ENCODE data around the gene NR6A1.

NR6A1 gene

GRCh38 chr9:124805186-124805585 is 34.1 kb upstream of the NR6A1 start:
- Histone ChIP-seq H3K4me1 (ENCODE audit: insufficient read depth, low read length) (no peaks in the 10 kb centered on the region), H3K4me3 (ENCODE audit: low read length) (no peak overlapping the region), H3K36me3 (ENCODE audit: insufficient read depth, low read length) (no peaks in the 10 kb centered on the region), H3K9me3 (ENCODE audit: low read length) (no peaks in the 10 kb centered on the region), H3K27me3 (ENCODE audit: insufficient read depth, low read length) (peaks cover 7% of the 10 kb centered on the region), H2AFZ (ENCODE audit: low read depth, low read length) (no peak overlapping the region)

- no peaks in the 10 kb centered on the region for H3K9me3 ChIP-seq (ENCODE audit: low read length)
- H3K27me3 ChIP-seq (ENCODE audit: insufficient read depth, low read length) = peaks cover 7% of the 10 kb centered on the region
- no peak overlapping the region for H2AFZ ChIP-seq (ENCODE audit: low read depth, low read length)
- no peak overlapping the region for H3K4me3 ChIP-seq (ENCODE audit: low read length)
- H3K36me3 ChIP-seq (ENCODE audit: insufficient read depth, low read length) = no peaks in the 10 kb centered on the region
- no peaks in the 10 kb centered on the region for H3K4me1 ChIP-seq (ENCODE audit: insufficient read depth, low read length)
Measured at GRCh38 chr9:124803911-124804310, 32.8 kb upstream of the NR6A1 start.

DNA sequence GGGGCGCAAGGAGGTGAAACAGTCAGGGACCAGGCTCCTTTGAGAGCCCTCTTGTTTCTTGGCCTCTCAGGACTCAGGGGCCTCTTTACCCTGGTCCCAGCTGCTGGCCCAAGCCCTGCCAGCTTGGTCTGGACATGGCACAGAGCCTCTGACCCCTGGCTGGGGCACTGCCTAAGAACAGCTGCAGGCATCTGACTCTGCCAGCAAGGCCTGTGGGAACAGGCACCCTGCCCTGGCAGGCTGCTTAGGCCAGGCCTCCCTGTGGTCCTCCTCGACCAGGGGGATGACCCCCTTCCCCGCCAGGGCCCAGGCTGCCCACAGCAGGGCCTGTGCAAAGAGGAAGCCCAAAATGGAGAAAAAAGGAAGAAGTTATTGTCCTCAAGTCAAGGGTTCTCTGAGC is 31.3 kb upstream of the NR6A1 start:
- no peak overlapping the region for H3K4me3 ChIP-seq (ENCODE audit: low read length)
- no peaks in the 10 kb centered on the region for H3K9me3 ChIP-seq (ENCODE audit: low read length)
- H3K36me3 ChIP-seq (ENCODE audit: insufficient read depth, low read length) = no peaks in the 10 kb centered on the region
- H2AFZ ChIP-seq (ENCODE audit: low read depth, low read length) = no peak overlapping the region
- peaks cover 7% of the 10 kb centered on the region for H3K27me3 ChIP-seq (ENCODE audit: insufficient read depth, low read length)
- H3K4me1 ChIP-seq (ENCODE audit: insufficient read depth, low read length) = no peaks in the 10 kb centered on the region

GRCh38 chr9:124801356-124801755 is 30.2 kb upstream of the NR6A1 start:
- Histone ChIP-seq H2AFZ (ENCODE audit: low read depth, low read length) (no peak overlapping the region), H3K9me3 (ENCODE audit: low read length) (no peaks in the 10 kb centered on the region), H3K4me3 (ENCODE audit: low read length) (no peak overlapping the region), H3K27me3 (ENCODE audit: insufficient read depth, low read length) (peaks cover 7% of the 10 kb centered on the region), H3K4me1 (ENCODE audit: insufficient read depth, low read length) (no peaks in the 10 kb centered on the region), H3K36me3 (ENCODE audit: insufficient read depth, low read length) (no peaks in the 10 kb centered on the region)

DNA sequence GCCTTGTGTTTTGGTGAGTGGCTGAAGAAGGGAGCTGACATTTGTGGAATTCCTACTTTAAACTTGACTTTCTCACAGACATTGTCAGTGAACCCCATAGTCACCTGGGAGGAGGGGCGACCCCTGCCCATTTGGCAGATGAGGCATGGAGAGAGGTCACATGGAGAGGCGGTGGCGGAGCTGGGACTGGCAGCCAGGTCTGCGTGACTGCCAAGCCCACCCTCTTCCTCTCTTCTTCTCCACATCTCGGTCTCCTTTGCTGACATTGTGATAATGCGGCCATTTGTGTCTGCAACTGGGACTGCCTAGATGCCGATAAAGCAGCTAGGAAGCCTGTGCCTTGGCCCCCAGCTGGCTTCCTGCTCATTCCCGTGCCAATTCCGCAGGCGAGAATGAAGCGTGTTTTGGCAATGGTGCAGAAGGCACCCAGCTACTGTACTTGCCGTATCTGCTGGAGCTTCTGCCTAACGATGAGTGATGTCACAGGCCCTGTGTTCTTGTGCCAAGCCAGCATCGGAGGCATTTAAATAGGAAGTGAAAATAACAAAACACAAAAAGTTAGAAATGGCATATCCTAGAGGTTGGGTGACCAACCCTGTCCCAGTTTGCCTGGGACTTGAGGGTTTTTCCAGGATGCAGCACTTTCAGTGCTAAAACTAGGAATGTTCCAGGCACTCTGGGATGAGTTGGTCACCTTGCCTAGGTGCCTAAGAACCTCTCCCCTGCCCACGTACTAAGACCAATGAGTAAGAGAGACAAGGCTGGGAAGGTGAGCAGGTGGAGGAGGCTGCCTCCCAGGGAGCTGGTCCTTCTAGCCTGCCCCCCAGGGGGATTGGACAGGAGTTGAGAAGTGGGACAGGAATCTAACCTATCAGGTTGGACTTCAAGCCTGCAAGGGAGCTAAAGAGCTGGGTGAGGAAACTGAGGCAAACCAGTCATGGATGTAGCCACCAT is 29.5 kb upstream of the NR6A1 start:
- H3K4me1 ChIP-seq (ENCODE audit: insufficient read depth, low read length) = no peaks in the 10 kb centered on the region
- H3K27me3 ChIP-seq (ENCODE audit: insufficient read depth, low read length) = peaks cover 10% of the 10 kb centered on the region
- no peak overlapping the region for H2AFZ ChIP-seq (ENCODE audit: low read depth, low read length)

DNA sequence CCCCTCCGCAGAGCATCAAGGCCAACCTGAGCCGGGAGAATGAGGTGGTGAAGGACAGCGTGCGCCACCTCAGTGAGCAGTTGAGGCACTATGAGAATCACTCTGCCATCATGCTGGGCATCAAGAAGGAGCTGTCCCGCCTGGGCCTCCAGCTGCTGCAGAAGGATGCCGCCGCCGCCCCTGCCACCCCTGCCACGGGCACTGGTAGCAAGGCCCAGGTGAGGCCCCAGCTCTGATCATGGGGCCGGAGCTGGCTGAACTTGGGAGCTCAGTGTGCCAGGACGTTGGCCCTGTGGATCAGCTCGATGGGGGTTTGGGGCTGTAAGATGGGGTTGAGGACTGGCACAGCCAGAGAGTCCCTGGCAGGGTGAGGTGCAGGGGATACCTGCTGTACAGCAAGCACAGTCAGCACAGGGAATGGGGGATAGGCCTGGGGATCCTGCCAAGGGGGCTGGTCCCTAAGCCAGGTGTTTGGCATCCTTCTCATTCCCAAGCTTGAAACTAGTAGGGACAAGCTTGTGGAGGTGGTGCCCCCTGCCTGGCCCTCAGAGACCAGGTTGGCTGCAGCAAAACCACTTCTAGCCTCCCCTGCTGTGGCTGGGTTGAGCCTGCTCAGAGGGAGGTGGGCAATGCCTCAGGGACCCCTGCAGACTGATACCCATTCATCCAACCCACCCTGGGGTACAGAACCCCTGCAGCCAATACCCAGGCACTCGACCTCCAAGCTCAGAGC is 28.3 kb upstream of the NR6A1 start:
- H3K9me3 ChIP-seq (ENCODE audit: low read length) = no peaks in the 10 kb centered on the region
- no peaks in the 10 kb centered on the region for H3K36me3 ChIP-seq (ENCODE audit: insufficient read depth, low read length)
- no peak overlapping the region for H3K4me3 ChIP-seq (ENCODE audit: low read length)
- H3K4me1 ChIP-seq (ENCODE audit: insufficient read depth, low read length) = no peaks in the 10 kb centered on the region
- peaks cover 10% of the 10 kb centered on the region for H3K27me3 ChIP-seq (ENCODE audit: insufficient read depth, low read length)
- H2AFZ ChIP-seq (ENCODE audit: low read depth, low read length) = no peak overlapping the region

More for the DNA sequence above, 29.5 kb upstream of the NR6A1 start:
- Histone ChIP-seq H3K9me3 (ENCODE audit: low read length) (no peaks in the 10 kb centered on the region), H3K36me3 (ENCODE audit: insufficient read depth, low read length) (no peaks in the 10 kb centered on the region), H3K4me3 (ENCODE audit: low read length) (no peak overlapping the region)

DNA sequence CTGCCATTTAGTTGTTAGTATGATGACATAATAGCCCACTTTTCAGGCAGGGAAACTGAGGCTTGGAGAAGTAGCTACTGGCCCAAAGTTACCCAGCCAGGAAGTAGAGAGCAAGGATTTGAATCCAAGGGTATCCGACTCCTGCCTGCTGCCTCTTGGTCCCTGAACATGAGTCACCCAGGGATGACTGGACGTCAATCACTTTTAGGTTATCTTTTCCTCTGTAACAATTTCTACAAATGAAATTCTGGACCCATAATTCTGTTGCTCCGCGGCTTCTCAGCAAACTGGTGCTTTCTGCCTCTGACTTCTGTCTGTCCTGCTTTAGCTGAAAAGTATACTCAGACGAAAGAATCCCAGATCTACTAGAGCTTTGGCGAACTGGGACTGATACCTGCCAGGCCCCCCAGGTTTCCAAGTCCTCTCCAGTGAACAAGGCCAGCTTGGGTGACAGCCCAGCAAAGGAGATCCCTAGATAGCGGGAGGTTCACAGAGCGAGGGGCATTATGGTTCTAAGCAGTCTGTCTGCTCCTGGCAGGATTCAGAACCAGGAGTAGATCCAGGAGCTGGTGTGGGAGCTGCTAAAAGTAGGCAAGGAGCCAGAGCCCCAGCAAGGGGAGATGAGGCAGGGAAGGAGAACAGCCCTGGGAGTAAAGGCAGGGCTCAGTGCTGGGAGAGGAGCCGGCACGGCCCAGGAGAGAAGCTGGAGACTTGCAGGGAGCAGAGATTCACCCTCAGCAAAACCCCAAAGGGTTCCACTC is 26.4 kb upstream of the NR6A1 start:
- Histone ChIP-seq H3K36me3 (ENCODE audit: insufficient read depth, low read length) (no peaks in the 10 kb centered on the region), H3K9me3 (ENCODE audit: low read length) (no peaks in the 10 kb centered on the region), H3K4me3 (ENCODE audit: low read length) (no peak overlapping the region), H3K4me1 (ENCODE audit: insufficient read depth, low read length) (no peaks in the 10 kb centered on the region), H3K27me3 (ENCODE audit: insufficient read depth, low read length) (peaks cover 10% of the 10 kb centered on the region), H2AFZ (ENCODE audit: low read depth, low read length) (no peak overlapping the region)

GRCh38 chr9:124795881-124796431 is 24.8 kb upstream of the NR6A1 start:
- no peak overlapping the region for H2AFZ ChIP-seq (ENCODE audit: low read depth, low read length)
- no peaks in the 10 kb centered on the region for H3K9me3 ChIP-seq (ENCODE audit: low read length)
- no peaks in the 10 kb centered on the region for H3K4me1 ChIP-seq (ENCODE audit: insufficient read depth, low read length)
- H3K36me3 ChIP-seq (ENCODE audit: insufficient read depth, low read length) = no peaks in the 10 kb centered on the region
- peaks cover 9% of the 10 kb centered on the region for H3K27me3 ChIP-seq (ENCODE audit: insufficient read depth, low read length)
- no peak overlapping the region for H3K4me3 ChIP-seq (ENCODE audit: low read length)

DNA sequence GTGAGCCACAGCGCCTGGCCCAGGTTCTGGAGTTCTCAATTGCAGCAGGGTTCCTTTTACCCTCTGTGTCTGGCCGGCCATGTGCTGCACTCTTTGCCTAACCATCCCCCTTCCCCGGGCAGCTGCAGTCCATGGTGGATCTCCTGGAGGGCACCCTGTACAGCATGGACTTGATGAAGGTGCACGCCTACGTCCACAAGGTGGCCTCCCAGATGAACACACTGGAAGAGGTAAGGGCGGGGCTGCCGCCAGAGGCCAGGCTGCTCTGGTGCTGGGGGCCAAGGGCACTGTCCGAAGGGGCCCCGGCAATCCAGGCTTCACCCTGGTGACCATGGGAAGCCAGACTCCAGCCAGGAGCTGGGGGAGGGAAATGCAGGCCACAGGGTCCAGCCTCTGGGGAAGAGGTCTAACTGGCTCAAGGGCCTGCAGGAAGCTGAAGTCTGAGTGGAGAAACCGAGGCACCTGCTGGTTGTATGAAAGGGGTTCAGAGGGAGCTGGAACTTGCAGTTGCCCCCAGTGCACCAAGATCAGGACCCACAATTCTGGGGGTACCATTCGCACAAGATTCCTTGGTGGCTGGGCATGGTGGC is 23.9 kb upstream of the NR6A1 start:
- Histone ChIP-seq H3K36me3 (ENCODE audit: insufficient read depth, low read length) (no peaks in the 10 kb centered on the region), H3K27me3 (ENCODE audit: insufficient read depth, low read length) (peaks cover 8% of the 10 kb centered on the region), H3K9me3 (ENCODE audit: low read length) (no peaks in the 10 kb centered on the region), H3K4me3 (ENCODE audit: low read length) (no peak overlapping the region), H2AFZ (ENCODE audit: low read depth, low read length) (no peak overlapping the region), H3K4me1 (ENCODE audit: insufficient read depth, low read length) (no peaks in the 10 kb centered on the region)

DNA sequence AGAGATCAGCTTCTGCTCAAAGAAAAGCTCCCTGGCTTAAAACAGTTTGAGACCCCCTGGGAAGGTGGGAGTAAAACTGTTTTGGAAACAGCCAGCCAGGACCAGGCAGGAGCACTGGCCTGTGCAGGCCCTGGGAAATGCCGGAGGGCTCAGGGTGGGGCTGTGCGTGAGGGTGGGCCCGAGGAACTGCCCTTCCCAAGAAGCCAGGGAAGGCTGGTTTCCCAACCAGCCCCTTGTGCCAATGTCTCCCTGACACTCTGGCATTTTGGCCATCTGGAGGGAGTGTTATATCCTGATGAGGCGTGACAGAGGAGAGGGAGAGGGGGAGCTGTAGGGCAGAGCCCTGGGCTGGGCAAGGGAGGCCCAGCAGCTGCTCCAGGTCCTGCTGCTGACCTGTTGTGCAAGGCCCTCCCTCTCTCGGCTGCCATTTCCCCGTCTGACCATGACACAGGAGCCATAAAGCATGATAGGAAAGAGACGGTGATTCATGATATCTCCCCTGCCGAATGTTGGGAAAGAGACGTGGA is 22.0 kb upstream of the NR6A1 start:
- Histone ChIP-seq H3K4me1 (ENCODE audit: insufficient read depth, low read length) (no peaks in the 10 kb centered on the region), H3K36me3 (ENCODE audit: insufficient read depth, low read length) (no peaks in the 10 kb centered on the region), H3K4me3 (ENCODE audit: low read length) (no peak overlapping the region), H3K9me3 (ENCODE audit: low read length) (no peaks in the 10 kb centered on the region), H2AFZ (ENCODE audit: low read depth, low read length) (no peak overlapping the region), H3K27me3 (ENCODE audit: insufficient read depth, low read length) (peaks cover 8% of the 10 kb centered on the region)

DNA sequence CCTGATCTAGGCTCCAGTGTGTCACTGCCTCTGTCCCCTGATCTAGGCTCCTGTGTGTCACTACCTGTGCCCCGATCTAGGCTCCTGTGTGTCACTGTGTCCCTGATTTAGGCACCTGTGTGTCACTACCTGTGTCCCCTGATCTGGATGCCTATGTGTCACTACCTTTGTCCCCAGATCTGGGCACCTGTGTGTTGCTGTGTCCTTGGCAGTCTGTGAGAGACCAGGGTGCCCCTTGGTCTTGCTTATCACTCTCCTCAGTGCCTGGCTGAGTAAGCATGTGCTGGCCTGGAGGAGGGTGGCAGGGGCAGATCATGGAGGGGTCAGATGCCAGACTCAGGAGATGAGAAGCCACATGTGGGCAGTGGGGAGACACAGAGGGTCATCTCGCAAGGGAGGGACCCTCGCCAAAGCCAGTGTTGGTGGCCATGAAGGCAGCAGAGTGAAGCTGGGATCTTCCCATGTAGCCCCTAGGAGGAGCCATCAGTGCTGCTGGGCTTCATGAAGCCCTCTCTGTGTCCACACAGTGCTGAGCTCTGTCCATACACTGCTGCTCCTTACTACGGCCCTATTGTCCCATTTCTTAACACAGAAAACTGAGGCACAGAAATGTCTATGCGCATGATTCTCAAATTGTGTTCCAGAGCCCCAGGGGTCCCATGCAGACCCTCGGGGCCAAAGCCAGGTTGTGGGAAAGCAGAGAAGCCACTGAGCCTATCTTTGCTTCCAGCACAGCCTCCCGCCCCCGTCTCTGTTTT is 21.3 kb upstream of the NR6A1 start:
- H3K36me3 ChIP-seq (ENCODE audit: insufficient read depth, low read length) = no peaks in the 10 kb centered on the region
- no peaks in the 10 kb centered on the region for H3K9me3 ChIP-seq (ENCODE audit: low read length)
- H3K27me3 ChIP-seq (ENCODE audit: insufficient read depth, low read length) = peaks cover 8% of the 10 kb centered on the region
- H3K4me1 ChIP-seq (ENCODE audit: insufficient read depth, low read length) = no peaks in the 10 kb centered on the region
- no peak overlapping the region for H3K4me3 ChIP-seq (ENCODE audit: low read length)
- H2AFZ ChIP-seq (ENCODE audit: low read depth, low read length) = no peak overlapping the region
